Heart left ventricle (tissue), 16 donors: ENCODE data around the gene CFAP141. TPM values are rescaled to one million over a fixed set of nuclear protein-coding genes. Genes with fewer than 3 reads are reported as not detected.

Source experiments
- ATAC-seq, 4 donors: fragments of 200-7000 bp; cut with Tn5 transposase; one replicate each; pipeline ENCODE4 v1.9.1; 2020 to 2022; ENCODE audit warnings: moderate library complexity in 4 of 4, mild to moderate bottlenecking in 3 of 4, moderate number of reproducible peaks in 1 of 4
- DNase-seq, 5 donors: peaks; one replicate each; pipeline ENCODE4 v3.0.0-alpha.2; 2020
- H3K27ac ChIP-seq, 12 donors: fragments of 200-600 bp; sonication (generic) in 4 of 12; one replicate each; pipeline versions ENCODE4 v1.5.0 to v1.8.0; 2016 to 2022; ENCODE audit warnings: mild to moderate bottlenecking in 2 of 12
- H3K27me3 ChIP-seq, 9 donors: fragments of 200-600 bp; sonication (generic) in 2 of 9; one replicate each; pipeline versions ENCODE4 v1.5.1 to v1.8.0; 2016 to 2022; ENCODE audit warnings: mild to moderate bottlenecking in 3 of 9
- H3K36me3 ChIP-seq, 9 donors: fragments of 200-600 bp; sonication (generic) in 2 of 9; one replicate each; pipeline versions ENCODE4 v1.5.0 to v1.8.0; 2018 to 2022; ENCODE audit warnings: mild to moderate bottlenecking in 2 of 9
- H3K4me1 ChIP-seq, 12 donors: fragments of 200-600 bp; sonication (generic) in 4 of 12; one replicate each; pipeline versions ENCODE4 v1.5.0 to v1.8.0; 2016 to 2022; ENCODE audit warnings: mild to moderate bottlenecking in 3 of 12
- H3K4me3 ChIP-seq, 12 donors: fragments of 200-600 bp; sonication (generic) in 4 of 12; one replicate each; pipeline versions ENCODE4 v1.5.0 to v1.8.0; 2017 to 2022; ENCODE audit warnings: mild to moderate bottlenecking in 9 of 12, moderate library complexity in 4 of 12
- H3K9me3 ChIP-seq, 12 donors: fragments of 200-600 bp; sonication (generic) in 4 of 12; one replicate each; pipeline versions ENCODE4 v1.5.0 to v1.8.0; 2016 to 2022; ENCODE audit warnings: mild to moderate bottlenecking in 1 of 12
- POLR2A ChIP-seq, 2 donors: fragments of 450-650 bp; IDR thresholded peaks; one replicate each; pipeline ENCODE4 v1.6.1; 2017; ENCODE audit warnings: antibody characterized with exemption in 2 of 2, mild to moderate bottlenecking in 2 of 2, moderate library complexity in 2 of 2
- WGBS, 4 donors: extraction: QIAGEN DNeasy Blood & Tissue Kit in 2 of 4; methylation state at CpG; one replicate each; pipeline versions ENCODE4 v1.1.5 to v1.1.7; 2013 to 2018; 5-methylcytosine and 5-hydroxymethylcytosine counted together
- intact Hi-C, 10 donors: fragments of 100-400 bp; cut with DNase I; formaldehyde crosslinking; loops; one replicate each; pipeline versions ENCODE4 v1.11.1 to v1.14.2; 2022
- polyA plus RNA-seq, 2 donors: library from polyadenylated mRNA; stranded (reverse); fragments of 200-250 nt; gene quantifications; one replicate each; pipeline ENCODE4 v1.2.3, GENCODE V29; 2013
- total RNA-seq, 9 donors: library from RNA; depleted of rRNA in 2 of 9; stranded (reverse); fragments of >200 nt in 2 of 9; fragmentation: NEBNext Ultra II Directional in 3 of 9; extraction: Animal tissue kit (Norgen Biotek cat#: 25700) in 3 of 9; gene quantifications; one replicate each; pipeline versions ENCODE4 v1.1.0 to v1.2.4, GENCODE V29; 2016 to 2023
- TF ChIP-seq, protein P1 (sequence below), 12 donors: fragments of 200-600 bp; sonication (generic) in 4 of 12; IDR thresholded peaks; one replicate each; pipeline versions ENCODE4 v1.5.0 to v1.8.0; 2018 to 2022; ENCODE audit warnings: antibody characterized with exemption in 12 of 12, mild to moderate bottlenecking in 5 of 12
- donor health status: ischemic (EF 13 %, LVEDD 7.1; RV severe dilation, severe dysfunction).
- donor health status: healthy with polysubstance abuse.
- donor health status: DM: no; HTN: yes; CAD: no.
- donor health status: DM: no; HTN: no; CAD: no.
- donor health status: ischemic (EF 25% LVEDD 6.9; RV normal size, moderate dysfunction).
- donor health status: ischemic (EF 25% LVEDD 5.7; RV mildly dilated, moderate dysfunction).
- donor health status: healthy.
- donor health status: DM: yes; HTN: yes; CAD: no.
- donor health status: ischemic (EF 35%, LVEDD 5.7; RV mildly dilated, moderate dysfunction).
- donor health status: nonischemic (EF 11% LVEDD 7.7; RV severe dilation, severe dysfunction).
- donor health status: DM: yes; HTN: yes; CAD: no.
- donor health status: PGD.
- donor health status: ischemic (EF 29% LVEDD 5.4; RV normal size, mild dysfunction).
- donor health status: nonischemic (EF 23%, LVEDD 6.1; RV moderate dilation, normal function).

The CFAP141 gene
- total and polyA plus RNA-seq, 11 donors, result not detected

- Histone ChIP-seq H3K27me3 (no peaks in the 10 kb centered on the region), H3K9me3 (no peaks in the 10 kb centered on the region), H3K4me3 (peak overlapping the region; percentile 84 to 100 (median 96)), H3K36me3 (peaks cover 0 to 28% (median 0%) of the 10 kb centered on the region in 9 donors), H3K4me1 (peaks cover 8 to 47% (median 42%) of the 10 kb centered on the region in 12 donors), H3K27ac (peak overlapping the region; percentile 19 to 98 (median 94))
- peak; percentile 18 to 97 for TF ChIP-seq POLR2A (IDR thresholded peaks at IDR 0.05)
- TF ChIP-seq, protein P1, sequence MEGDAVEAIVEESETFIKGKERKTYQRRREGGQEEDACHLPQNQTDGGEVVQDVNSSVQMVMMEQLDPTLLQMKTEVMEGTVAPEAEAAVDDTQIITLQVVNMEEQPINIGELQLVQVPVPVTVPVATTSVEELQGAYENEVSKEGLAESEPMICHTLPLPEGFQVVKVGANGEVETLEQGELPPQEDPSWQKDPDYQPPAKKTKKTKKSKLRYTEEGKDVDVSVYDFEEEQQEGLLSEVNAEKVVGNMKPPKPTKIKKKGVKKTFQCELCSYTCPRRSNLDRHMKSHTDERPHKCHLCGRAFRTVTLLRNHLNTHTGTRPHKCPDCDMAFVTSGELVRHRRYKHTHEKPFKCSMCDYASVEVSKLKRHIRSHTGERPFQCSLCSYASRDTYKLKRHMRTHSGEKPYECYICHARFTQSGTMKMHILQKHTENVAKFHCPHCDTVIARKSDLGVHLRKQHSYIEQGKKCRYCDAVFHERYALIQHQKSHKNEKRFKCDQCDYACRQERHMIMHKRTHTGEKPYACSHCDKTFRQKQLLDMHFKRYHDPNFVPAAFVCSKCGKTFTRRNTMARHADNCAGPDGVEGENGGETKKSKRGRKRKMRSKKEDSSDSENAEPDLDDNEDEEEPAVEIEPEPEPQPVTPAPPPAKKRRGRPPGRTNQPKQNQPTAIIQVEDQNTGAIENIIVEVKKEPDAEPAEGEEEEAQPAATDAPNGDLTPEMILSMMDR (IDR thresholded peaks at IDR 0.05), result peak in 3 of 12 donors; percentile 16 to 24 (median 18)
- peak; percentile 95 to 98 (median 97) for ATAC-seq
- intact Hi-C loops, result loop anchor here in 3 of 10 donors (2.0 to 10.0 kb wide), 3 partner anchors 38 to 188 kb away; partner anchors contain the start of genes RPS27 (in 2 of the 3), HAX1 (in 1 of the 3) and UBAP2L (in 1 of the 3)
- 6 to 14% (median 7%) methylated on average over 21 to 41 of the region's 41 CpGs for WGBS, 4 donors
- peak; percentile 95 to 97 (median 96) for DNase-seq
These were observed 22.9 kb downstream of the CFAP141 start for GRCh38 chr1:154183046-154183915.

- WGBS, 4 donors, result 0 to 1% (median 0%) methylated on average over 26 to 35 of the region's 35 CpGs
- ATAC-seq (peak; percentile 43 to 80 (median 68)), DNase-seq (peak; percentile 78 to 87 (median 81))
- H3K36me3 ChIP-seq, result peaks cover 0 to 28% (median 0%) of the 10 kb centered on the region in 9 donors
- H3K27me3 ChIP-seq, result no peaks in the 10 kb centered on the region
- H3K4me3 ChIP-seq, result peak overlapping the region; percentile 84 to 100 (median 96)
- no peaks in the 10 kb centered on the region for H3K9me3 ChIP-seq
- intact Hi-C loops, result loop anchor here in 3 of 10 donors (2.0 to 10.0 kb wide), 3 partner anchors 38 to 188 kb away; partner anchors contain the start of genes RPS27 (in 2 of the 3), HAX1 (in 1 of the 3) and UBAP2L (in 1 of the 3)
- H3K4me1 ChIP-seq, result peaks cover 8 to 55% (median 50%) of the 10 kb centered on the region in 12 donors
- H3K27ac ChIP-seq, result peak overlapping the region; percentile 19 to 98 (median 94)
- TF ChIP-seq POLR2A (IDR thresholded peaks at IDR 0.05), result no peak
These were observed 23.6 kb downstream of the CFAP141 start for GRCh38 chr1:154182344-154183045.

DNA sequence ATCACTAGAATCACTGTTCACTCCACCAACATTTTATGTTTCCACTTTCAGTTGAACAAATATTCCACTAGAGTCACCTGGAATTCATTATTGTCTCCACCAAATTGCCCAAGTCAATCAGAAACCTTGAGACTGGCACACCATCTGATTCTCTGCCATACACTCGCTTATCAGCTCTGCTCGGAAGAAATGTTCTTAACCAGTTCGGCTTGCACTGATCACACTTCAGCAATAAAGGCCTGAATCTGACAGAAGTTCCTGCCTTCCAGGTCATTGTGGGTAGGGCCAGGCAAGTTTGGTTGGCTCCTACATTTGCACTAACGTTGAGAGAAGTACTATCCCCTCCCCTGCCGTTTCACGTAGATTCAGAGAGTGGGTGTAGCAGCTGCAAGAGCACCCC, 24.2 kb downstream of the CFAP141 start:
- Histone ChIP-seq H3K9me3 (no peaks in the 10 kb centered on the region), H3K27me3 (no peaks in the 10 kb centered on the region), H3K4me3 (peak overlapping the region; percentile 84 to 100 (median 96)), H3K4me1 (peaks cover 8 to 61% (median 55%) of the 10 kb centered on the region in 12 donors), H3K27ac (peak overlapping the region in 11 of 12 donors; percentile 80 to 98 (median 95)), H3K36me3 (peaks cover 0 to 28% (median 0%) of the 10 kb centered on the region in 9 donors)
- intact Hi-C loops, result loop anchor here in 3 of 10 donors (2.0 to 10.0 kb wide), 3 partner anchors 39 to 187 kb away; partner anchors contain the start of genes RPS27 (in 2 of the 3), HAX1 (in 1 of the 3) and UBAP2L (in 1 of the 3)
- 0 to 1% (median 1%) methylated on average over 6 of the region's 6 CpGs for WGBS, 4 donors
- DNase-seq (no peak), ATAC-seq (no peak)
- TF ChIP-seq, protein P1 (IDR thresholded peaks at IDR 0.05), result no peak
- no peak for TF ChIP-seq POLR2A (IDR thresholded peaks at IDR 0.05)

DNA sequence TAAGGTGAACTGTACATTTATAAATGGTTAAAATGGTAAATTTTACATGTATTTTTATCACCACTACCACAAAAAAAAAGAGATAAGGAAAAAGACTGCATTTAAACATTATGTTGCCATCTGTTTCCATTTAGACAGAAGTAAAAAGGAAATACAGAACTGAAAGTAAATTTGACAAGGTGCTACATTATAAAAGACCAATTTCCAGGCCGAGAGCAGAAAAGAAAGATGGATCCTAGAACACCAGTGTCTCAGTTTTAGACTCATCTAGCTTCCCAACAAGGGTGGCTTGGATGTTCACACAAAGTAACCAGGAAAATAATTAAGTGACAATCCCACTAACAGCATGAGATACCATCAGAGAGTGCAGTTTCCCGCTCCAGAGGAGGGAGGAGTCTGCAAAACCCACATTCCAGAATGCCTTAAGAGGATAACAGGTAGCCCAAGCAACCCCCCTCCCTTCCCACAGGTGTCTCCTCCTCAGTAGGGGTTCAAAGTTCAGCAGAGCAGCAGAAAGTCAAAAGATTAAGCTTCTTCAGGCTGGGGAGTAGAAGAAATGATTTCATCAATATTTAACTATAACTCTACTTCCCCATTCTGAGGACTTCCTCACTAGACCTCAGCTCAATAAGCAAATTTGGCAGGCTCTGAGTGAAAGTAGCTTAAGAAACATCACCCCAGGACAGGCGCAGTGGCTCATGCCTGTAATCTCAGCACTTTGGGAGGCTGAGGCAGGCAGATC, 26.0 kb downstream of the CFAP141 start:
- Histone ChIP-seq H3K4me1 (peaks cover 8 to 78% (median 66%) of the 10 kb centered on the region in 12 donors), H3K27ac (peak overlapping the region in 3 of 12 donors; percentile 32 to 98 (median 36)), H3K36me3 (peaks cover 0 to 39% (median 12%) of the 10 kb centered on the region in 9 donors), H3K9me3 (no peaks in the 10 kb centered on the region), H3K4me3 (peak overlapping the region in 3 of 12 donors; percentile 19 to 99 (median 92)), H3K27me3 (no peaks in the 10 kb centered on the region)
- ATAC-seq (no peak), DNase-seq (no peak)
- TF ChIP-seq, protein P1 (IDR thresholded peaks at IDR 0.05), result no peak
- TF ChIP-seq POLR2A (IDR thresholded peaks at IDR 0.05), result no peak
- 72 to 83% (median 79%) methylated on average over 3 of the region's 3 CpGs for WGBS, 4 donors
- intact Hi-C loops, result loop anchor here in 4 of 10 donors (5.0 to 10.0 kb wide), 3 partner anchors 92 to 188 kb away; partner anchors contain the start of genes RPS27 (in 3 of the 4) and HAX1 (in 1 of the 4)
